K562 (cell line): ENCODE results near the gene HMGB1. TPM values are rescaled to one million over a fixed set of nuclear protein-coding genes. Genes with fewer than 3 reads are reported as not detected.

Source experiments
- ATF7 ChIP-seq: fragments of 450-650 bp; IDR thresholded peaks from 2 replicates; pipeline ENCODE4 v1.7.1; 2014; ENCODE audit warnings: mild to moderate bottlenecking, moderate library complexity
- BDP1 ChIP-seq: IDR thresholded peaks from 3 replicates; pipeline ENCODE4 v1.6.1; 2011; ENCODE audit not compliant: insufficient read length, insufficient read depth
- CAMTA2 ChIP-seq: fragments of 250-450 bp; sonication (Bioruptor Pico); conservative IDR thresholded peaks from 2 replicates; pipeline ENCODE4 v1.5.1; 2022
- CREB3L1 ChIP-seq: fragments of 450-650 bp; IDR thresholded peaks from 2 replicates; pipeline ENCODE4 v1.6.1; 2014; ENCODE audit warnings: low read depth, mild to moderate bottlenecking, moderate library complexity, borderline replicate concordance
- FOS ChIP-seq: IDR thresholded peaks from 3 replicates; pipeline ENCODE4 v1.6.1; 2011; ENCODE audit not compliant: insufficient read length; ENCODE audit errors: extremely low read depth
- FOXA3 ChIP-seq, 2 experiments: fragments of 450-650 bp in 1 of 2; sonication (generic) in 1 of 2; formaldehyde crosslinking; IDR thresholded peaks in 1 of 2; conservative IDR thresholded peaks in 1 of 2; 2 replicates each; pipeline versions ENCODE4 v1.4.0 to v1.8.0; 2020 to 2022; ENCODE audit warnings: mild to moderate bottlenecking in 2 of 2, missing genetic modification reagents in 1 of 2
- HCFC1 ChIP-seq: IDR thresholded peaks from 2 replicates; pipeline ENCODE4 v1.6.1; 2012; ENCODE audit warnings: low read depth, low read length, improper control_type of control experiment
- JUND ChIP-seq, 2 experiments: IDR thresholded peaks; 2 replicates in 1 of 2; 3 replicates in 1 of 2; pipeline ENCODE4 v1.6.1; 2011; ENCODE audit warnings: borderline replicate concordance in 2 of 2, low read depth in 2 of 2, low read length in 2 of 2, improper control_type of control experiment in 1 of 2, missing biosample characterization in 1 of 2, missing genetic modification characterization in 1 of 2, missing genetic modification reagents in 1 of 2
- MTA3 ChIP-seq: fragments of 450-650 bp; formaldehyde crosslinking; IDR thresholded peaks from 2 replicates; pipeline ENCODE4 v1.6.1; 2017; ENCODE audit warnings: mild to moderate bottlenecking, borderline replicate concordance
- NRF1 ChIP-seq, 2 experiments: fragments of 450-650 bp; IDR thresholded peaks in 1 of 2; conservative IDR thresholded peaks in 1 of 2; 2 replicates each; pipeline ENCODE4 v1.6.1; 2014; ENCODE audit warnings: mild to moderate bottlenecking in 2 of 2
- PURB ChIP-seq: sonication (generic); formaldehyde crosslinking; IDR thresholded peaks from 2 replicates; pipeline ENCODE4 v1.9.0; 2021; ENCODE audit warnings: low read depth, mild to moderate bottlenecking, missing genetic modification reagents
- RB1 ChIP-seq: fragments of 450-650 bp; IDR thresholded peaks from 2 replicates; pipeline ENCODE4 v1.6.1; 2017; ENCODE audit warnings: low read depth, mild to moderate bottlenecking
- SLC30A9 ChIP-seq: fragments of 250-450 bp; sonication (Bioruptor Pico); IDR thresholded peaks from 2 replicates; pipeline ENCODE4 v1.8.0; 2022; ENCODE audit warnings: mild to moderate bottlenecking, moderate library complexity
- SMARCC2 ChIP-seq: fragments of 450-650 bp; IDR thresholded peaks from 2 replicates; pipeline ENCODE4 v1.6.1; 2017; ENCODE audit warnings: antibody characterized with exemption, moderate library complexity, mild to moderate bottlenecking, low read depth
- SOX6 ChIP-seq: fragments of 450-650 bp; IDR thresholded peaks from 2 replicates; pipeline ENCODE4 v1.6.1; 2014; ENCODE audit warnings: mild to moderate bottlenecking
- SREBF2 ChIP-seq: sonication (generic); formaldehyde crosslinking; IDR thresholded peaks from 2 replicates; pipeline ENCODE4 v1.4.0; 2020; ENCODE audit warnings: mild to moderate bottlenecking, missing genetic modification reagents
- TFAP4 ChIP-seq: sonication (generic); formaldehyde crosslinking; IDR thresholded peaks from 2 replicates; pipeline ENCODE4 v1.8.0; 2022; ENCODE audit warnings: missing genetic modification reagents, mild to moderate bottlenecking, moderate library complexity, borderline replicate concordance
- THRA ChIP-seq: fragments of 450-650 bp; IDR thresholded peaks from 2 replicates; pipeline ENCODE4 v1.6.1; 2017; ENCODE audit warnings: mild to moderate bottlenecking, moderate library complexity
- THRB ChIP-seq: fragments of 450-650 bp; formaldehyde crosslinking; conservative IDR thresholded peaks from 2 replicates; pipeline ENCODE4 v1.4.0; 2022; ENCODE audit warnings: mild to moderate bottlenecking, missing genetic modification characterization
- WHSC1 ChIP-seq: IDR thresholded peaks from one replicate; pipeline ENCODE4 v1.6.1; 2012; ENCODE audit warnings: low read length, control low read depth, inconsistent platforms
- ZNF347 ChIP-seq: fragments of 450-650 bp; formaldehyde crosslinking; IDR thresholded peaks from 2 replicates; pipeline ENCODE4 v1.4.0; 2020; ENCODE audit warnings: low read depth, mild to moderate bottlenecking, moderate library complexity
- ZNF445 ChIP-seq: fragments of 250-450 bp; sonication (Bioruptor Pico); IDR thresholded peaks from 2 replicates; pipeline ENCODE4 v1.4.0; 2020; ENCODE audit warnings: low read depth, mild to moderate bottlenecking, moderate library complexity
- ZNF561 ChIP-seq: fragments of 450-650 bp; formaldehyde crosslinking; conservative IDR thresholded peaks from 2 replicates; pipeline ENCODE4 v1.4.0; 2020; ENCODE audit warnings: mild to moderate bottlenecking, moderate library complexity
- ZNF584 ChIP-seq: fragments of 200-800 bp; sonication (Bioruptor generic); IDR thresholded peaks from 2 replicates; pipeline ENCODE4 v1.6.1; 2016; ENCODE audit warnings: low read depth, mild to moderate bottlenecking, missing genetic modification characterization, missing compliant biosample characterization
- polyA plus RNA-seq, 8 experiments: library from polyadenylated mRNA; depleted of rRNA in 4 of 8; stranded (reverse) in 5 of 8; unstranded in 3 of 8; fragments of >200 nt; fragmentation: Nextera tagmentation in 2 of 8; fragmentation: Illumina TruSeq in 1 of 8; extraction: Ambion mirVana in 2 of 8; extraction: Trizol in 1 of 8; gene quantifications; 2 replicates each; pipeline versions ENCODE4 v1.2.1 to v1.2.3, GENCODE V29; 2011 to 2014; ENCODE audit warnings: inconsistent platforms in 1 of 8, missing spikeins in 1 of 8
- total RNA-seq, 7 experiments: library from RNA; depleted of rRNA in 6 of 7; stranded (reverse); fragments of >200 nt in 6 of 7; fragmentation: Illumina TruSeq in 2 of 7; extraction: Trizol in 2 of 7; gene quantifications; 2 replicates each; pipeline versions ENCODE4 v1.2.1 to v1.2.3, GENCODE V29; 2011 to 2021; ENCODE audit warnings: low replicate concordance in 1 of 7

Gene HMGB1
- total and polyA plus RNA-seq, 9 of the 15 experiments (the other 6 are each of a cell fraction or from before 2014, with no cell fraction given) = 442 to 1,896 (median 933) TPM

- TF ChIP-seq THRB (no peak), ZNF445 (CRISPR knock-in tag) (no peak), HCFC1 (no peak), SOX6 (no peak), CREB3L1 (no peak), CAMTA2 (CRISPR knock-in tag) (no peak), RB1 (no peak), ATF7 (no peak), SREBF2 (CRISPR knock-in tag) (no peak), ZNF347 (CRISPR knock-in tag) (no peak), PURB (CRISPR knock-in tag) (no peak), WHSC1 (no peak), ZNF584 (CRISPR knock-in tag) (no peak), JUND (IDR thresholded peaks at IDR 0.05; ENCODE audit: borderline replicate concordance, low read depth, low read length) (no peak), JUND (tag; IDR thresholded peaks at IDR 0.05; ENCODE audit: borderline replicate concordance, low read depth, low read length) (no peak), THRA (no peak), ZNF561 (CRISPR knock-in tag) (no peak), FOS (no peak), SLC30A9 (CRISPR knock-in tag) (no peak), MTA3 (no peak), TFAP4 (CRISPR knock-in tag) (peak; percentile 47; the same call in 1 of the 2 replicates), NRF1 (conservative IDR thresholded peaks at IDR 0.05 in 1 of 2, IDR thresholded peaks at IDR 0.05 in 1 of 2) (peak; percentile 79 to 82), FOXA3 (CRISPR knock-in tag; conservative IDR thresholded peaks at IDR 0.05 in 1 of 2, IDR thresholded peaks at IDR 0.05 in 1 of 2) (peak in 1 of 2 experiments; percentile 71; a peak in 1 of 4 replicates), BDP1 (no peak), SMARCC2 (no peak)
Measured at GRCh38 chr13:30408319-30409101, 57.2 kb downstream of the HMGB1 start (continued).
